Right lobe of liver (tissue), 4 donors: Measurements from ENCODE around the gene DDA1.

Experiments
- POLR2A ChIP-seq: fragments of 450-650 bp; IDR thresholded peaks from one replicate; pipeline ENCODE4 v1.6.1; 2017; ENCODE audit warnings: antibody characterized with exemption, mild to moderate bottlenecking
- TF ChIP-seq, protein P1 (sequence below), 4 donors: fragments of 200-600 bp in 3 of 4; fragments of 450-650 bp in 1 of 4; IDR thresholded peaks; one replicate each; pipeline versions ENCODE4 v1.5.1 to v1.8.0; 2016 to 2022; ENCODE audit warnings: antibody characterized with exemption in 4 of 4, mild to moderate bottlenecking in 2 of 4
- donor health status: DM: no; HTN: no; CAD: no.
- donor health status: DM: no; HTN: no; CAD: no.
- donor health status: DM: no; HTN: yes; CAD: no.

- TF ChIP-seq POLR2A = no peak
- TF ChIP-seq, protein P1, sequence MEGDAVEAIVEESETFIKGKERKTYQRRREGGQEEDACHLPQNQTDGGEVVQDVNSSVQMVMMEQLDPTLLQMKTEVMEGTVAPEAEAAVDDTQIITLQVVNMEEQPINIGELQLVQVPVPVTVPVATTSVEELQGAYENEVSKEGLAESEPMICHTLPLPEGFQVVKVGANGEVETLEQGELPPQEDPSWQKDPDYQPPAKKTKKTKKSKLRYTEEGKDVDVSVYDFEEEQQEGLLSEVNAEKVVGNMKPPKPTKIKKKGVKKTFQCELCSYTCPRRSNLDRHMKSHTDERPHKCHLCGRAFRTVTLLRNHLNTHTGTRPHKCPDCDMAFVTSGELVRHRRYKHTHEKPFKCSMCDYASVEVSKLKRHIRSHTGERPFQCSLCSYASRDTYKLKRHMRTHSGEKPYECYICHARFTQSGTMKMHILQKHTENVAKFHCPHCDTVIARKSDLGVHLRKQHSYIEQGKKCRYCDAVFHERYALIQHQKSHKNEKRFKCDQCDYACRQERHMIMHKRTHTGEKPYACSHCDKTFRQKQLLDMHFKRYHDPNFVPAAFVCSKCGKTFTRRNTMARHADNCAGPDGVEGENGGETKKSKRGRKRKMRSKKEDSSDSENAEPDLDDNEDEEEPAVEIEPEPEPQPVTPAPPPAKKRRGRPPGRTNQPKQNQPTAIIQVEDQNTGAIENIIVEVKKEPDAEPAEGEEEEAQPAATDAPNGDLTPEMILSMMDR (IDR thresholded peaks at IDR 0.05) = no peak
Observed at GRCh38 chr19:17300992-17301619, 8.3 kb upstream of the DDA1 start.
